ENCODE measurements around the gene DEPP1.

DNA sequence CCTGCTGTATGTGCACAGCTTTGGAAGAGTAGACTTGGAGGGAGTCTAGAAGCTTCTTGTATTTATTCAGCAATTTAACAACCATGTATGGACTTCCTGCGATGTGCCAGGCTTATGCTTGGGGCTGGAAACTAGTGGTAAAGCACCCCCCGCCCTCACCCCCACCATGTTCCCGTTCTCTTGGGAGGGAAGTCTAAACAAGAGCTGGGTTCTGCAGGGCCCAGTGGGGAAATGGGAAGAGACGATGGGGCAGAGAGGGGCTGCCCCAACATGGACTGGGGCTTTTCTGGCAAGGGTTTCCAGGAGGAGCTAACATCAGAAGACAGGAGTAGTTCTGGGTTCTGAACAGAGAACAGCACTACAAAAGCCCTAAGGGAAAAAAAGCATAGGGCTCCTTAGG lies 11.0 kb downstream of the DEPP1 start:
- TF ChIP-seq, protein P1, sequence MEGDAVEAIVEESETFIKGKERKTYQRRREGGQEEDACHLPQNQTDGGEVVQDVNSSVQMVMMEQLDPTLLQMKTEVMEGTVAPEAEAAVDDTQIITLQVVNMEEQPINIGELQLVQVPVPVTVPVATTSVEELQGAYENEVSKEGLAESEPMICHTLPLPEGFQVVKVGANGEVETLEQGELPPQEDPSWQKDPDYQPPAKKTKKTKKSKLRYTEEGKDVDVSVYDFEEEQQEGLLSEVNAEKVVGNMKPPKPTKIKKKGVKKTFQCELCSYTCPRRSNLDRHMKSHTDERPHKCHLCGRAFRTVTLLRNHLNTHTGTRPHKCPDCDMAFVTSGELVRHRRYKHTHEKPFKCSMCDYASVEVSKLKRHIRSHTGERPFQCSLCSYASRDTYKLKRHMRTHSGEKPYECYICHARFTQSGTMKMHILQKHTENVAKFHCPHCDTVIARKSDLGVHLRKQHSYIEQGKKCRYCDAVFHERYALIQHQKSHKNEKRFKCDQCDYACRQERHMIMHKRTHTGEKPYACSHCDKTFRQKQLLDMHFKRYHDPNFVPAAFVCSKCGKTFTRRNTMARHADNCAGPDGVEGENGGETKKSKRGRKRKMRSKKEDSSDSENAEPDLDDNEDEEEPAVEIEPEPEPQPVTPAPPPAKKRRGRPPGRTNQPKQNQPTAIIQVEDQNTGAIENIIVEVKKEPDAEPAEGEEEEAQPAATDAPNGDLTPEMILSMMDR (conservative IDR thresholded peaks at IDR 0.05; ENCODE audit: low read depth in 2 of 2), result no peak
- TF ChIP-seq ZNF462 (CRISPR knock-in tag; IDR thresholded peaks at IDR 0.05) (no peak), EZH2 (IDR thresholded peaks at IDR 0.05; ENCODE audit: low read depth, unreplicated experiment) (no peak), POLR2AphosphoS5 (IDR thresholded peaks at IDR 0.05; ENCODE audit: low read depth) (no peak), REST (IDR thresholded peaks at IDR 0.05; ENCODE audit: unreplicated experiment) (no peak), CREB1 (CRISPR knock-in tag; IDR thresholded peaks at IDR 0.05; ENCODE audit: low read depth) (no peak), NANOG (IDR thresholded peaks at IDR 0.05; ENCODE audit: borderline replicate concordance) (no peak), ZNF114 (CRISPR knock-in tag; IDR thresholded peaks at IDR 0.05) (no peak), JUNB (IDR thresholded peaks at IDR 0.05; ENCODE audit: unreplicated experiment) (no peak), EZH2phosphoT487 (IDR thresholded peaks at IDR 0.05; ENCODE audit: unreplicated experiment) (no peak)
